MM.1S (cell line): Measurements from ENCODE around the gene TIGD2.

Experiments
- EZH2 ChIP-seq: fragments of 300-600 bp; sonication (generic); optimal IDR thresholded peaks from 2 replicates; pipeline ENCODE3; 2017; ENCODE audit warnings: low read depth, mild to moderate bottlenecking, antibody characterized with exemption, low read length, mixed read lengths
- TF ChIP-seq, protein P1 (sequence below): fragments of 300-600 bp; sonication (generic); IDR thresholded peaks from 2 replicates; pipeline ENCODE4 v1.5.1; 2016; ENCODE audit warnings: antibody characterized with exemption, low read length, mixed read lengths

DNA sequence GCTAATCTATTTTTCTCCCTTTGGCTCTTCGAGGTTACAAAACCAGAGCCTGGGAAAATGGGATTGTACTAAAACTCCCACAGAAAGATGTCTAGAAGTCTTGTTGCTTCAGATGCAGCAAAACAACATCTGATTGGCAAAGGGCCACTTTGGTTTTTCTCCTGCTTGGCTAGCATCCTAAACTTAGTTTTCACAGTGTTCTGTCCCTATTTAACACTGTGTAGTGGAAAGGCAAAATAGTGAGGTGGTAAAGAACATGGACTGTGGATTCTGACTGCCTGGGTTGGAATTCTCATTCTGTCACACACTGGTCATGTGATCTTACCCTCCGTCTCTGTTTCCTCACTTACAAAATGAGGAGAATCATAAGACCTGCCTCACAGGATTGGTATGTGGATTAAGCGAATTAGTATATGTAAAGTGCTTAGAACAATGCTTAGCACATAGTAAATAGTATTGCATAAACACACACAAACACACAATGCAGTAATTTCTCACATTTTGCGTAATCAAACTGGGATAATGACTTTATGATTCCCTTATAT, 23.5 kb downstream of the TIGD2 start:
- TF ChIP-seq, protein P1, sequence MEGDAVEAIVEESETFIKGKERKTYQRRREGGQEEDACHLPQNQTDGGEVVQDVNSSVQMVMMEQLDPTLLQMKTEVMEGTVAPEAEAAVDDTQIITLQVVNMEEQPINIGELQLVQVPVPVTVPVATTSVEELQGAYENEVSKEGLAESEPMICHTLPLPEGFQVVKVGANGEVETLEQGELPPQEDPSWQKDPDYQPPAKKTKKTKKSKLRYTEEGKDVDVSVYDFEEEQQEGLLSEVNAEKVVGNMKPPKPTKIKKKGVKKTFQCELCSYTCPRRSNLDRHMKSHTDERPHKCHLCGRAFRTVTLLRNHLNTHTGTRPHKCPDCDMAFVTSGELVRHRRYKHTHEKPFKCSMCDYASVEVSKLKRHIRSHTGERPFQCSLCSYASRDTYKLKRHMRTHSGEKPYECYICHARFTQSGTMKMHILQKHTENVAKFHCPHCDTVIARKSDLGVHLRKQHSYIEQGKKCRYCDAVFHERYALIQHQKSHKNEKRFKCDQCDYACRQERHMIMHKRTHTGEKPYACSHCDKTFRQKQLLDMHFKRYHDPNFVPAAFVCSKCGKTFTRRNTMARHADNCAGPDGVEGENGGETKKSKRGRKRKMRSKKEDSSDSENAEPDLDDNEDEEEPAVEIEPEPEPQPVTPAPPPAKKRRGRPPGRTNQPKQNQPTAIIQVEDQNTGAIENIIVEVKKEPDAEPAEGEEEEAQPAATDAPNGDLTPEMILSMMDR: no peak
- no peak for TF ChIP-seq EZH2
